Astrocyte (in vitro differentiated cells and primary cell): Measurements from ENCODE around the gene KCNG2.

Experiments used
- EZH2 ChIP-seq: IDR thresholded peaks from 2 replicates; pipeline ENCODE4 v1.6.1; 2012; ENCODE audit warnings: mild to moderate bottlenecking, low read length, inconsistent platforms; ENCODE audit not compliant: insufficient read depth
- TF ChIP-seq, protein P1 (sequence below): IDR thresholded peaks from 2 replicates; pipeline ENCODE4 v1.5.1; 2011; ENCODE audit warnings: low read depth, mild to moderate bottlenecking, inconsistent platforms, low read length, moderate library complexity; ENCODE audit not compliant: insufficient read depth

DNA sequence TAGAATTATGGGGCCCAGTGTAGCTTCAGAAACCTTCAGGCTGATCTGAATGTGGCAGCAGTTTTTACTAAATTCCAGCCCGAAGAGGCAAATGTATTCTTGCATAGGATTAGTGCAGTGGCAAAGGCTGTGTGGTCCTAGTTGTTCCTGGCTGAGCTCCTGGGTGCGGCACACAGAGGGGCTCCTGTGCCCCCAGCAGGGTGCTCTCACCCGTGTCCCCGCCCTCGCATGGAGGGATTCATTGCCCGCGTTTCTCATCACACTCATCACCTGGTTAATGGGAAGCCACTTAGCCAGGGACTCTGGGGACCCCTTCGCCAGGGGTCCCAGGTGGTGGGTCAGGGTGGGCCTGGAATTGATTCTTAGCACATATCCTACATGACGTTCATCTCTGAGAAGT, 3.9 kb downstream of the KCNG2 start:
- no peak for TF ChIP-seq EZH2
- TF ChIP-seq, protein P1, sequence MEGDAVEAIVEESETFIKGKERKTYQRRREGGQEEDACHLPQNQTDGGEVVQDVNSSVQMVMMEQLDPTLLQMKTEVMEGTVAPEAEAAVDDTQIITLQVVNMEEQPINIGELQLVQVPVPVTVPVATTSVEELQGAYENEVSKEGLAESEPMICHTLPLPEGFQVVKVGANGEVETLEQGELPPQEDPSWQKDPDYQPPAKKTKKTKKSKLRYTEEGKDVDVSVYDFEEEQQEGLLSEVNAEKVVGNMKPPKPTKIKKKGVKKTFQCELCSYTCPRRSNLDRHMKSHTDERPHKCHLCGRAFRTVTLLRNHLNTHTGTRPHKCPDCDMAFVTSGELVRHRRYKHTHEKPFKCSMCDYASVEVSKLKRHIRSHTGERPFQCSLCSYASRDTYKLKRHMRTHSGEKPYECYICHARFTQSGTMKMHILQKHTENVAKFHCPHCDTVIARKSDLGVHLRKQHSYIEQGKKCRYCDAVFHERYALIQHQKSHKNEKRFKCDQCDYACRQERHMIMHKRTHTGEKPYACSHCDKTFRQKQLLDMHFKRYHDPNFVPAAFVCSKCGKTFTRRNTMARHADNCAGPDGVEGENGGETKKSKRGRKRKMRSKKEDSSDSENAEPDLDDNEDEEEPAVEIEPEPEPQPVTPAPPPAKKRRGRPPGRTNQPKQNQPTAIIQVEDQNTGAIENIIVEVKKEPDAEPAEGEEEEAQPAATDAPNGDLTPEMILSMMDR = no peak
